ENCODE data around the gene KLHL40.

- TF ChIP-seq CTCF (IDR thresholded peaks at IDR 0.05; ENCODE audit: poor library complexity), result no peak
- no peak for TF ChIP-seq EZH2 (IDR thresholded peaks at IDR 0.05; ENCODE audit: borderline replicate concordance)
- no peak for TF ChIP-seq EZH2phosphoT487 (IDR thresholded peaks at IDR 0.05; ENCODE audit: low read depth, severe bottlenecking, unreplicated experiment)
These were observed 31.6 kb upstream of the KLHL40 start, which contains the start of gene ZBTB47 for GRCh38 chr3:42653560-42654330.
